ENCODE data around the gene PLCH2. TPM values are rescaled to one million over a fixed set of nuclear protein-coding genes. Genes with fewer than 3 reads are reported as not detected.

The PLCH2 gene
- total and polyA plus RNA-seq, 4 donors: 2.1 to 7.9 (median 3.4) TPM

DNA sequence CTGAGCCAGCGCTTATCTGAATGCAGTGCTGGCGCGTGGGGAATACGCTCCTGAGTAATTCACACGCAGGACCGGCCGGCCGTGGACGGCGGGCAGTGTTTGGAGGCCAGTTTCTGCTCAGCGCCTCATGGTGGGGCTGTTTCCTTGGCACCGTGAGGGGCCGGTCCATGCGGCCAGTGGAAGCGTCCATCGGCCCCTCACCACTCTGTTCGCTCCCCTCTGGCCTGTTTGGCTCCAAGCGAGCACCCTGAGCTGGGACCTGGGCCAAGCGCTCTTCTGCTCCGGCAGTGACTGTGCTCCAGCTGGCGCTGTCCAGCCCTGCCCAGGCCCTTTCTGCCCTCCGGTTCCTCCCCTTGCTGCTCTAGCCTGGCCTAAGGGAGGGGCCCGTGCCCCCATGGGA is 16.3 kb upstream of the PLCH2 start:
- Histone ChIP-seq H3K27ac (ENCODE audit: low read depth in 1 of 2, low read length in 1 of 2) (no peak overlapping the region), H3K9ac (ENCODE audit: insufficient read depth in 1 of 2, low read length in 2 of 2) (no peak overlapping the region), H3K4me1 (ENCODE audit: control insufficient read depth in 5 of 5, insufficient read depth in 5 of 5, low read length in 5 of 5) (peaks cover 0 to 25% (median 2%) of the 10 kb centered on the region in 5 donors), H3K9me3 (ENCODE audit: control insufficient read depth in 4 of 4, insufficient read depth in 3 of 4, low read length in 3 of 4) (peaks cover 0 to 2% (median 0%) of the 10 kb centered on the region in 4 donors), H3K4me3 (no peak overlapping the region), H3K36me3 (ENCODE audit: control insufficient read depth in 4 of 4, insufficient read depth in 4 of 4, low read length in 4 of 4) (no peaks in the 10 kb centered on the region), H3K27me3 (ENCODE audit: control insufficient read depth in 3 of 3, insufficient read depth in 3 of 3, low read length in 2 of 3) (peaks cover 0 to 17% (median 0%) of the 10 kb centered on the region in 3 donors)
- 43 to 72% methylated on average over 23 of the region's 23 CpGs for WGBS, 2 donors
- no peak for ATAC-seq (ENCODE audit: insufficient read depth, low FRiP score)
- DNase-seq: peak; percentile 80 to 87 (median 84)
- TF ChIP-seq, protein P1, sequence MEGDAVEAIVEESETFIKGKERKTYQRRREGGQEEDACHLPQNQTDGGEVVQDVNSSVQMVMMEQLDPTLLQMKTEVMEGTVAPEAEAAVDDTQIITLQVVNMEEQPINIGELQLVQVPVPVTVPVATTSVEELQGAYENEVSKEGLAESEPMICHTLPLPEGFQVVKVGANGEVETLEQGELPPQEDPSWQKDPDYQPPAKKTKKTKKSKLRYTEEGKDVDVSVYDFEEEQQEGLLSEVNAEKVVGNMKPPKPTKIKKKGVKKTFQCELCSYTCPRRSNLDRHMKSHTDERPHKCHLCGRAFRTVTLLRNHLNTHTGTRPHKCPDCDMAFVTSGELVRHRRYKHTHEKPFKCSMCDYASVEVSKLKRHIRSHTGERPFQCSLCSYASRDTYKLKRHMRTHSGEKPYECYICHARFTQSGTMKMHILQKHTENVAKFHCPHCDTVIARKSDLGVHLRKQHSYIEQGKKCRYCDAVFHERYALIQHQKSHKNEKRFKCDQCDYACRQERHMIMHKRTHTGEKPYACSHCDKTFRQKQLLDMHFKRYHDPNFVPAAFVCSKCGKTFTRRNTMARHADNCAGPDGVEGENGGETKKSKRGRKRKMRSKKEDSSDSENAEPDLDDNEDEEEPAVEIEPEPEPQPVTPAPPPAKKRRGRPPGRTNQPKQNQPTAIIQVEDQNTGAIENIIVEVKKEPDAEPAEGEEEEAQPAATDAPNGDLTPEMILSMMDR (IDR thresholded peaks at IDR 0.05; ENCODE audit: control extremely low read depth, extremely low read depth): no peak

DNA sequence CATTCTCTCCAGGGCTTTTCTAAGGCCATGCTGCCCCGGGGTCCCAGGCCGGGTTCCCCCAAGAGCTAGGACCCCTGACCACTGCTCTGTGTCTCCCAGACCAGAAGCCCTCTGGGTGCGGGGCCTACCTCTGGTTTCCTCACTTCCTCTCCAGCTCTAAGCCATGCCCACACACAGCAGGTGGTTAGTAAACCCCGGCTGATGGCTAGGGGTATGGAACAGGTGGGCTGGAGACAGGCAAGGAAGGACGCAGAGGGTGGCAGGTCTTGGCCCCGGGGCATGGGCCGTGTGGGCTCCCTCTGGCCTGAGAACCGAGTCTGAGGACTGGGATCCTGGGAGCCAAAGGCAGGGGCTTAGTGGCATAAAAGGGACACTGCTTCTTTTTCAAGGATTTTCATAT is 15.9 kb upstream of the PLCH2 start:
- TF ChIP-seq, protein P1 (IDR thresholded peaks at IDR 0.05; ENCODE audit: control extremely low read depth, extremely low read depth): no peak
- no peaks in the 10 kb centered on the region for H3K36me3 ChIP-seq (ENCODE audit: control insufficient read depth in 4 of 4, insufficient read depth in 4 of 4, low read length in 4 of 4)
- no peak overlapping the region for H3K9ac ChIP-seq (ENCODE audit: insufficient read depth in 1 of 2, low read length in 2 of 2)
- no peak overlapping the region for H3K4me3 ChIP-seq
- no peak for ATAC-seq (ENCODE audit: insufficient read depth, low FRiP score)
- peaks cover 0 to 12% (median 0%) of the 10 kb centered on the region in 3 donors for H3K27me3 ChIP-seq (ENCODE audit: control insufficient read depth in 3 of 3, insufficient read depth in 3 of 3, low read length in 2 of 3)
- H3K27ac ChIP-seq (ENCODE audit: low read depth in 1 of 2, low read length in 1 of 2): no peak overlapping the region
- peaks cover 0 to 29% (median 2%) of the 10 kb centered on the region in 5 donors for H3K4me1 ChIP-seq (ENCODE audit: control insufficient read depth in 5 of 5, insufficient read depth in 5 of 5, low read length in 5 of 5)
- WGBS, 2 donors: 64 to 71% methylated on average over 8 of the region's 8 CpGs
- H3K9me3 ChIP-seq (ENCODE audit: control insufficient read depth in 4 of 4, insufficient read depth in 3 of 4, low read length in 3 of 4): peaks cover 0 to 2% (median 0%) of the 10 kb centered on the region in 4 donors
- DNase-seq: no peak

DNA sequence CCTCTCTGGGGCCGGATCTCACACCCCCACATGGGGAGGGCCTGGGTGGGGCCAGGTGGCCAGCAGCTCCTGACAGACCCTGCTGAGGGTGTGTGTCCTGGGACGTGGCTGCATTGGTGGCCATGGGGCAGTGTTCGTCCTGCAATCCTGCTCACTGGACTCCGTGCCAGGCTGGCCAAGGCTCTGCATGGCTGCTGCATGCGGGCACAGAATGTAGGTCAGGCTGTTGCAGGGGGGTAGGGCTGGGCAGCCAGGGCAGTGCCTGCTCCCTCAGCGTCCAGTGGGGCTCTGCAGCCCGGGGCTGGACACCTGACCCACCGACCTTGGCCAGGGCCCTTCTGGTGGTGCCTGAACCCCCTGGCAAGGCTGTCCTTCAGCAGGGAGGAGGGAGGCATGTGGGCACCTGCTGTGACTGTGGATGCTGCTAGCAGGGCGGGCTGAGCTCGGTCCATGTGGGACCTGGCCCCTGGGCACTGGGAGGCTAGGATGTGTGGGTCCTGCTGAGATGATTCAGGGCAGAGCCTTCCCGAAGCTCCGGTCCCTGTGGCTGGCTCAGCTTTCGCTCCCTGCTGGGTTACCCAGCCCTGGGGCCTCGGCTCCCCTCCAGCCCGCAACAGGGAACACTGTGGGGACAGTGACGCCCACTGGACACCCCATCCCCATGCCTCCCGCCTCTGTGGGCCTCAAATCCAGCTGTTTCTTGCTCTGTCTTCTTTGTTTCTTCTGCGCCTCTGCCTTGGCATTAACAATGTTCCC is 14.9 kb upstream of the PLCH2 start:
- Histone ChIP-seq H3K9me3 (ENCODE audit: control insufficient read depth in 4 of 4, insufficient read depth in 3 of 4, low read length in 3 of 4) (peaks cover 0 to 2% (median 0%) of the 10 kb centered on the region in 4 donors), H3K36me3 (ENCODE audit: control insufficient read depth in 4 of 4, insufficient read depth in 4 of 4, low read length in 4 of 4) (no peaks in the 10 kb centered on the region), H3K27ac (ENCODE audit: low read depth in 1 of 2, low read length in 1 of 2) (no peak overlapping the region), H3K9ac (ENCODE audit: insufficient read depth in 1 of 2, low read length in 2 of 2) (no peak overlapping the region), H3K4me3 (no peak overlapping the region), H3K4me1 (ENCODE audit: control insufficient read depth in 5 of 5, insufficient read depth in 5 of 5, low read length in 5 of 5) (peaks cover 0 to 33% (median 2%) of the 10 kb centered on the region in 5 donors), H3K27me3 (ENCODE audit: control insufficient read depth in 3 of 3, insufficient read depth in 3 of 3, low read length in 2 of 3) (peaks cover 0 to 12% (median 0%) of the 10 kb centered on the region in 3 donors)
- 77 to 87% methylated on average over 18 of the region's 18 CpGs for WGBS, 2 donors
- ATAC-seq (ENCODE audit: insufficient read depth, low FRiP score) (no peak), DNase-seq (no peak)
- TF ChIP-seq, protein P1 (IDR thresholded peaks at IDR 0.05; ENCODE audit: control extremely low read depth, extremely low read depth): no peak
